OCI-M2 (cell line): ENCODE measurements around the gene NAP1L5.

Experiments
- DNase-seq: peaks from one replicate; lab custom pipeline; 2025; ENCODE audit not compliant: unreplicated experiment; lab: John Stamatoyannopoulos, UW

NAP1L5 gene

DNA sequence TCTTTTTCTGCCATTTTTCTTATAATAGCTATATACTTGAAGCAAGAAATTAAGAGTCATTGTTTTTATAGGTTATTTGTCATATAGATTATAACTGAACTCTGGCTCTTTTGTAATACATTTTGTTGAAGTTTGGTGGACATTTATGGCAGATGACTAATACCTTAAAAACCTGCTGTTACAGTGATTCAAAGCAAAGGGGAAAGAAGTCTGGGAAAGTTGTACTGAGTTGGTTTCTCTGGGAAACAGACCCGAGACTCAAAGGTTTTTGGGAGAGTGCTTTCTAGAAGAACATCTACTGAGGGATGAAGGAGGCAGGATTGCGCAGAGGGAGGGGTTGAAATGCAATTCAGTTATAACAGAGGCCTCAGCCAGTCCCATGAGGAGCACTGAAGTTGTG, 35.9 kb downstream of the NAP1L5 start:
- no peak for DNase-seq

DNA sequence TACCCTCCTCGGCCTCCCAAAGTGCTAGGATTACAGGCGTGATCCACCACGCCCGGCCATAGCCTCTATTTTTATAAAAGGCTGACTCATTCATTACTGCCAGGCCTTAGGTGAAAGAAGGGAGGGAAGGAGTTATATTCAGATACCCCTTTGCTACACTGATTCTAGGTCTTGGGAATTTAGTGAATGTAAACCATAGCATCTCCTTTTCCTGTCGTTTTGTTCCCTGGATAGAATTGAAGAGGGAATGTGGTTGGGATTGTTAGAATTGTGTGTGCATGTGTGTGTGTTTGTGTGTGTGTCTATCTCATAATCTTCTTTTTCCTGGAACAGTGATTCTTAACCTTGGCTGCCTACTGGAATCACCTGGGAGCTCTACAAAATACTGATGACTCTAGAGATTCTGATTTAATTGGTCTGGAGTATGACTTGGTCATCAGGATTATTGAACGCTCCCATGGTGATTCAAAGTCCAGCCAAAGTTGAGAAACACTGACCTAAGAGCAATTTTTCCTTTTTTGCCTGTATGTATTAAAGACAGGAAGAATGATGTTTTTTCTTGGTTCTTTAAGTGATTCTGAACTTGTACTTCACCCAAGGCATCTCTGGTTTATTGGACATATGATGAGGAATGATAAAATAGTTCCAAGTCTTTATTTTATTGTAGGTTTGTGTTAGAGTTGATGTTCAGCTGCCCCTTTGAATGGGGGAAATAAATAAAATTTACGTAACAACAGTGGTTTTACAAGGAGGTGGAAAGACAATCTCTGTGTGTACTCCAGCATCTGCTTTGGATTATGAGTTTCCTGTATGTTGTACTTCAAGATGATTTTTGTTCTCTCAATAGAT, 37.0 kb downstream of the NAP1L5 start:
- no peak for DNase-seq

DNA sequence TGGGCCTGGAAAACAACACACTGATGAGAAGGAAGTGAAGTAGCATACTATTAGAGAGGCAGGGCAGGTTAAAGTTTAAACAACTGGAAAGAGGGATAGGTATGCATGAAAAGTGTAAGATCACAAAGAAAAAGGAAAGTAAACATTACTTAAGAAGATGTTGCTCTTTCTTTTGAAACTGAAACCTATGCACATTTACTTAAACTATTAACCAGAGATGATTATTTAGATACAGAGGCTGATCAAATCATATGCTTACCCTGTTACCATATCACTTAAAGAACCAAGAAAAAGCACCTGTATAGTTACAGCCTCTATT, 37.8 kb downstream of the NAP1L5 start:
- DNase-seq = no peak

DNA sequence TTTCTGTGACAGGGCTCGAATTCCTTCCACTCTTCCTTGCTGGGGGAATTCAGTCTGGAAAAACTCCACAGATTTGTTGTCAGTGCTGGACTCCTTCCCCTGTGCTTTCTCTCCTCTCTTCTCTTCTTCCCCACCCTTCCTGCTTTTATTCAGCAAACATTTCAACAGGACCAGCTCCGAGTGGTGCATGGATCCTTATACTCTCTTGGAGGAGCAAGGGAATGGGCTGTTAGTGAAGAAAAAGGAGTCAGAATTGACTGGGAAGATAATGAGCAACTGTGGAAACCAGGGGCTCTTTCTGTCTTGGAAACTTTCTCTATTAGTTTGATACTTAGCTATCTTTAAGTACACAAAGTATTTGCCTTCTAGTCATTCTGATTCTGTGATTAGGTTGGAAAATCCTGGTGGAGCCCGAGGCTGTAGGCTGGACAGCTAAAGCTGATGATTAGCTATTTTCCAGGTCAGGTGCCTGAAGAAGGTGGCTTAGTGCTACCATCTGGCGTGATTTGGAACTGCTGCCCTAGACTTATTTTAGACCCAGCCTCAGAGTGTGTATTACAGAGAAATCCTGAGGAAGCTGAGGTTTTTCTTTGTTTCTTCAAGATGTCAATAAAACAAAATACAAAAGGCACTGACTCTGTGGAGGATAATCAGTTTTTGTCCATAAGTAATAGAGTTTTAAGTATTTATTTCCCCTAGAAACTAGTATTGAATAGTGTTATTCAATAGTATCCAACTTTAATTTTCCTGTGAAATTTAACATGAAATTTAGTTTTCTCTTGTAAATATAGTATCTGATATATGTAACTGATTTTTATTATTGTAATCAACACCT, 38.4 kb downstream of the NAP1L5 start:
- no peak for DNase-seq

DNA sequence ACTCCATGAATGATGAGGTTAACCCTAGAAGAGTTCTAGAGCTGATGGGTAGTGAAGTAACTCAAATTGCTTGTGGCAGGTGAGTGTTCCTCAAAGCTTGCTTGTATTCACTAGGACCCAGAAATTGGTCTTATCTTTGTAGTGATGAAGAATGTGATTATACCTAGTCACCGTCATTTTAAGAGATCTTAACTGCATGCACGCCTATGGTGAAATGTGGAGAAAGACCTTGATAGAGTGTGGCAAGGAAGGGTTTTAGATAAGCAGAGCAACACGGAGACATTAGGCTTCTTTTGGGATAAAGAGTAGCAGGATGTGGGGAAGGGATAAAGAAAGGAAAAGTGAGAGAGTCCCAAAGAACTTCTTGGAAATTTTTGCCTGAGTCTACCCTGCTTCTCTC, 42.4 kb downstream of the NAP1L5 start:
- DNase-seq = no peak

DNA sequence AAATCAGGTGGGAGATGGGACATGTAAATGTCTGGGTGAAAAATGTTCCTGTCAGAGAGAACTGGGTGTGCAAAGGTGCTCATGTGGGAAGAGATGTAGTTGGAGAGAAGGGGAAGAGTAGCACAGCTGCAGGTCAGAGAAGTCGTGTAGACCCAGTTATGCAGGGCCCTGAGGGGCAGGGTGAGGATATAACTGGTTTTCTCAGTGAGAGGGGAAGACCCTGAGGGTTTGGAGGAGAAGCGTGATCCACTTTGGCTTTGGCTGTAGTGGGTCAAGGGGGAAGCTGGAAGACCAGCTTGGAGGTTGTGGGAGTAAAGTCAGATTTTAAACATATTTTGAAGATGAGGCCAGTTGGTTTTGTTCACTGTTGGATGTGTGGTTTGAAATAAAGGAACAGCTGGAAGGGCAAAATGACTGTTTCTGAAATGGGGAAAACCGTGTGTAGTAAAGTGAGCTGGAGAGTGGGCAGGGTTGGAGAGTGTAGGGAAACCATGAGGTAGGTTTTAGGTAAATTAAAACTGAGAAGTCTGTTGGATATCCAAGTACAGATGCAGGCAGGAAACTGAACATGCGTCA, 44.2 kb downstream of the NAP1L5 start:
- no peak for DNase-seq

DNA sequence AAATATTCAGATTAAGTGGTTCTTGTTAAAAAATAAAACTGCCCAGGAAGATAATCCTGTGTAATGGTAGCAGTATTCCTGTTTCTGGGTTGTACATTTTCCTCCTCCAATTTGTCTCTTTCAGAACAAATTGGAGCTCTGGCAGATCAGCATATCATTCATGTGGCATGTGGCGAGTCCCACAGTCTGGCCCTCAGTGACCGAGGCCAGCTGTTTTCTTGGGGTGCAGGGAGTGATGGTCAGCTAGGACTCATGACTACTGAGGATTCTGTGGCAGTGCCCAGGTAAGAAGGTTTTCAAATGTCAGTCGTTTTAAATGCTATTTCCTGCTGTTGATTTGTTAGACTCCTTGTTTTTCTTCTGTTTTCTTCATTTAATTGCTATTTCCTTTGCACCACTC, 47.9 kb downstream of the NAP1L5 start:
- DNase-seq = no peak

DNA sequence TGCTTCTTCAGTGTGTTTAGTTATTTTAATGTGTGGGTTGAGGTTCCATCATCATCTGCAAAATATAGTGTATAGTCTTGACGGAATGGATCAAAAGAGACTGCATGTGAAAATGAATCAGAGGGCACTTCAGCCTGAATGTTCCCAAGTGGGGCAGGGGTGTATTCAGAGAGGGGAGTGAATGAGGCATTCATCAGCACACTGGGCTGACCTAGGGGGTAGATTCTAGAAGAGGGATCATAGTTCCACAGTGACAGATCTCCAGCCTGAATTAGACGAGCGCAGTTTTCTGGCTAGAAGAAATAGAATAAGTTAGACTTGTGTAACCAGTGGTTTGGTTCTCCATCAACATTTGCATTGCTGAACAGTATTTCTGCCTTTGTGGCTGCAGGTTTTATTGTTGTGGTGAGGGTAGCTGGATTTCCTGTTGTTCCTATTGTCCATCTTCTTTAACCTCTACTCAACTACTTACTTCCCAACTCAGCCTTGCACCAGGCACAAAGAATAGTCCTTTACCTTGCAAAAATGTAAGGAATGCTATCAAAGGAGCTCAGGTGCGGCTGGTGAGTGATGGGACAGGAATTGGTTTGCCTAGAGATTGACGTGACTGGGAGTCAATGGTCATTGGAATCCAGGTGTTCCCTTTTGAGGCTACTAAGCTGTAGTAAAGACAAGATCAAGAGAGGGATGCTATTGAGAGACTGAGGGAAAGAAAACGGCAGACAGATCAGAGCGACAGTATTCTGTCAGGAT, 50.9 kb downstream of the NAP1L5 start:
- no peak for DNase-seq

DNA sequence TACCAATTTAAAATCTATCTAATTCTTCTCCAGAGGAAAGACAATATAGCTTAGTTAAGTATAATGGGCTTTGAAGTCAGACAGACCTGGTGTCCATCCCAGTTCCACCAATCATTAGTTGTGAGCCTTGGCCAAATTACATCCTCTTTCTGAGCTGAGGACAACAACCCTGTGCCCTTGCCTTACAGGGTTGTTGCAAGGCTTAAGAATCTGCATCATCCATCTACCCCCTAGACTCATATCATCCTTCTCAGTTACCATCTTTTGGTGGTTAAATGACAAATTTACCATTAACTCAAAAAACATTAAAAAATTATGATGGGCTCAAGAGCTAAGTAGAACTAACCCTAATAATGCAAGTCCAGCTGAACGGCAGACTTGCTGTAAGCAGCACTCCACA, 51.6 kb downstream of the NAP1L5 start:
- no peak for DNase-seq
